Measurements from ENCODE around the gene CMTM1.

- TF ChIP-seq CTCF (conservative IDR thresholded peaks at IDR 0.05) = no peak
- no peak for TF ChIP-seq ZFX (IDR thresholded peaks at IDR 0.05)
Observed at GRCh38 chr16:66590322-66590721, 24.1 kb downstream of the CMTM1 start.

All from C4-2B (cell line).